IMR-90 (cell line): ENCODE data around the gene SELP. TPM values are rescaled to one million over a fixed set of nuclear protein-coding genes. Genes with fewer than 3 reads are reported as not detected.
"Not testable (repeated sequence)": the region's sequence is repeated elsewhere in the genome, so short reads cannot be mapped to it uniquely, and the experiment has no call there.

Experiments
- ATAC-seq: fragments of 200-7000 bp; cut with Tn5 transposase; 2 replicates; pipeline ENCODE4 v1.9.1; 2020; ENCODE audit warnings: low read depth, mild to moderate bottlenecking, moderate library complexity
- BruUV-seq: library from RNA; stranded (reverse); fragments of 400-500 nt; replicated peaks from 2 replicates; lab custom pipeline; 2021; lab: Mats Ljungman, UMichigan
- CTCF ChIA-PET: fragments of 300-600 bp; formaldehyde crosslinking; extraction: SDS; loops from one replicate; lab custom pipeline; 2021; ENCODE audit warnings: antibody characterized with exemption; lab: Yijun Ruan, JAX
- POLR2A ChIA-PET: fragments of 300-600 bp; sonication (Branson Sonifier 250); formaldehyde crosslinking; loops from one replicate; lab custom pipeline; 2022; ENCODE audit warnings: antibody characterized with exemption; ENCODE audit not compliant: unreplicated experiment; lab: Charles Lee
- DNase-seq: peaks from one replicate; pipeline ENCODE4 v3.0.0; 2013
- H2AFZ ChIP-seq: replicated peaks from 2 replicates; pipeline ENCODE3; 2013; ENCODE audit warnings: low read length, mild to moderate bottlenecking; ENCODE audit not compliant: poor library complexity
- H2AK5ac ChIP-seq: 2 replicates; pipeline ENCODE4 v1.6.1; 2013; ENCODE audit warnings: low read depth, low read length, inconsistent platforms
- H2AK9ac ChIP-seq: replicated peaks from 2 replicates; pipeline ENCODE3; 2013; ENCODE audit warnings: mild to moderate bottlenecking, low read depth, low read length, moderate library complexity; ENCODE audit not compliant: poor library complexity
- H2BK120ac ChIP-seq: 2 replicates; pipeline ENCODE4 v1.6.1; 2013; ENCODE audit warnings: low read depth, low read length, inconsistent platforms
- H2BK15ac ChIP-seq: 3 replicates; pipeline ENCODE4 v1.6.1; 2013; ENCODE audit warnings: low read depth, low read length, inconsistent platforms
- H2BK20ac ChIP-seq: 2 replicates; pipeline ENCODE4 v1.6.1; 2013; ENCODE audit warnings: low read depth, mild to moderate bottlenecking, inconsistent platforms, low read length, moderate library complexity
- H2BK5ac ChIP-seq: 2 replicates; pipeline ENCODE4 v1.6.1; 2013; ENCODE audit warnings: mild to moderate bottlenecking, low read depth, low read length, inconsistent platforms; ENCODE audit not compliant: poor library complexity, severe bottlenecking
- H3K14ac ChIP-seq: replicated peaks from 2 replicates; pipeline ENCODE4 v1.6.1; 2013; ENCODE audit warnings: low read depth, low read length, inconsistent platforms
- H3K18ac ChIP-seq: 2 replicates; pipeline ENCODE4 v1.6.1; 2013; ENCODE audit warnings: low read depth, low read length, control low read depth
- H3K23ac ChIP-seq: 2 replicates; pipeline ENCODE4 v1.6.1; 2013; ENCODE audit warnings: low read depth, low read length, inconsistent platforms
- H3K27ac ChIP-seq: 2 replicates; pipeline ENCODE4 v1.5.1; 2013; ENCODE audit warnings: mild to moderate bottlenecking, control low read depth, low read length; ENCODE audit not compliant: insufficient read depth
- H3K27me3 ChIP-seq: 2 replicates; pipeline ENCODE4 v1.6.1; 2013; ENCODE audit warnings: low read length; ENCODE audit not compliant: control insufficient read depth, insufficient read depth
- H3K36me3 ChIP-seq: 2 replicates; pipeline ENCODE4 v1.6.1; 2013; ENCODE audit warnings: low read length, mixed read lengths; ENCODE audit not compliant: control insufficient read depth, insufficient read depth
- H3K4ac ChIP-seq: 2 replicates; pipeline ENCODE4 v1.6.1; 2013; ENCODE audit warnings: low read depth, low read length, inconsistent platforms
- H3K4me1 ChIP-seq: 2 replicates; pipeline ENCODE4 v1.6.1; 2013; ENCODE audit warnings: low read length, mixed read lengths; ENCODE audit not compliant: control insufficient read depth, insufficient read depth
- H3K4me2 ChIP-seq: 2 replicates; pipeline ENCODE4 v1.6.1; 2013; ENCODE audit warnings: low read depth, mild to moderate bottlenecking, control low read depth, low read length, moderate library complexity
- H3K4me3 ChIP-seq: 2 replicates; pipeline ENCODE4 v1.5.1; 2013; ENCODE audit warnings: low read depth, mild to moderate bottlenecking, control low read depth, low read length, moderate library complexity; ENCODE audit not compliant: insufficient read depth
- H3K56ac ChIP-seq: 2 replicates; pipeline ENCODE4 v1.6.1; 2013; ENCODE audit warnings: low read length, inconsistent platforms; ENCODE audit not compliant: insufficient read depth; ENCODE audit errors: extremely low read depth
- H3K79me1 ChIP-seq, 2 experiments: 2 replicates each; pipeline ENCODE4 v1.6.1; 2013; ENCODE audit warnings: low read length in 2 of 2, inconsistent platforms in 1 of 2, low read depth in 1 of 2
- H3K9ac ChIP-seq: 2 replicates; pipeline ENCODE4 v1.6.1; 2013; ENCODE audit warnings: low read depth, low read length, control low read depth
- H3K9me1 ChIP-seq: 2 replicates; pipeline ENCODE4 v1.6.1; 2013; ENCODE audit warnings: low read length, inconsistent platforms; ENCODE audit not compliant: insufficient read depth
- H3K9me3 ChIP-seq: 2 replicates; pipeline ENCODE4 v1.6.1; 2013; ENCODE audit warnings: low read length; ENCODE audit not compliant: control insufficient read depth, insufficient read depth
- H4K20me1 ChIP-seq: 2 replicates; pipeline ENCODE4 v1.6.1; 2013; ENCODE audit warnings: low read length, inconsistent platforms; ENCODE audit not compliant: insufficient read depth
- H4K5ac ChIP-seq: 2 replicates; pipeline ENCODE4 v1.6.1; 2013; ENCODE audit warnings: mild to moderate bottlenecking, low read depth, low read length, control low read depth
- H4K8ac ChIP-seq, 2 experiments: 2 replicates each; pipeline ENCODE4 v1.6.1; 2013; ENCODE audit warnings: low read depth in 2 of 2, low read length in 2 of 2, control low read depth in 1 of 2, inconsistent platforms in 1 of 2
- H4K91ac ChIP-seq: 2 replicates; pipeline ENCODE4 v1.6.1; 2013; ENCODE audit warnings: low read depth, low read length, inconsistent platforms; ENCODE audit not compliant: insufficient read depth
- WGBS, 2 experiments: methylation state at CpG; one replicate each; pipeline versions ENCODE4 v1.1.5 to v1.1.7; 2013; ENCODE audit warnings: missing lambda C conversion rate in 2 of 2; ENCODE audit not compliant: insufficient read length in 1 of 2; ENCODE audit errors: extremely low coverage in 2 of 2; 5-methylcytosine and 5-hydroxymethylcytosine counted together
- dilution Hi-C: fragments of 300-500 bp; cut with HindIII; formaldehyde crosslinking; loops from one replicate; pipeline ENCODE4 v1.14.3; 2018; ENCODE audit warnings: low sequenced_read_pairs; ENCODE audit not compliant: unreplicated experiment
- in situ Hi-C: fragments of 300-500 bp; cut with MboI; formaldehyde crosslinking; loops from 3 replicates; pipeline ENCODE4 v1.14.3; 2019; ENCODE audit warnings: low sequenced_read_pairs, inconsistent platforms, mixed read lengths
- intact Hi-C: fragments of 100-400 bp; cut with micrococcal nuclease; formaldehyde crosslinking; loops from 2 replicates; pipeline ENCODE4 v1.10.0; 2022
- polyA plus RNA-seq, 3 experiments: library from polyadenylated mRNA; depleted of rRNA; stranded (reverse); fragments of >200 nt; gene quantifications; 2 replicates each; pipeline ENCODE4 v1.2.3, GENCODE V29; 2012; ENCODE audit warnings: low replicate concordance in 1 of 3
- total RNA-seq: library from RNA; depleted of rRNA; stranded (reverse); fragments of >200 nt; gene quantifications from 2 replicates; pipeline ENCODE4 v1.2.3, GENCODE V29; 2012

SELP gene
- total and polyA plus RNA-seq, 2 of the 4 experiments (the other 2 are of a cell fraction), result not detected

DNA sequence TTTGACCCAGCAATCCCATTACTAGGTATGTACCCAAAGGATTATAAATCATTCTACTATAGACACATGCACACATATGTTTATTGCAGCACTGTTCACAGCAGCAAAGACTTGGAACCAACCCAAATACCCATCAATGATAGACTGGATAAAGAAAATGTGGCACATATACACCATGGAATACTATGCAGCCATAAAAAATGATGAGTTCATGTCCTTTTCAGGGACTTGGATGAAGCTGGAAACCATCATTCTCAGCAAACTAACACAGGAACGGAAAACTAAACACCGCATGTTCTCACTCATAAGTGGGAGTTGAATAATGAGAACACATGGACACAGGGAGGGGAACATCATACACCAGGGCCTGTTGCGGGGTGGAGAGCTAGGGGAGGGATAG, 40.3 kb upstream of the SELP start:
- intact Hi-C loops, in situ Hi-C loops, H4K5ac ChIP-seq, H3K4ac ChIP-seq, H3K9me3 ChIP-seq, H3K9me1 ChIP-seq, H4K20me1 ChIP-seq, H2BK120ac ChIP-seq, dilution Hi-C loops, H3K14ac ChIP-seq, DNase-seq, H4K91ac ChIP-seq, H2AFZ ChIP-seq, H3K4me1 ChIP-seq, H3K4me2 ChIP-seq, H2BK5ac ChIP-seq, ATAC-seq, H2BK20ac ChIP-seq, H3K27me3 ChIP-seq, H3K18ac ChIP-seq, H4K8ac ChIP-seq, H3K23ac ChIP-seq, H3K4me3 ChIP-seq, H2BK15ac ChIP-seq, H3K36me3 ChIP-seq, H2AK9ac ChIP-seq, BruUV-seq, H3K56ac ChIP-seq, H2AK5ac ChIP-seq, H3K27ac ChIP-seq, H3K9ac ChIP-seq, CTCF ChIA-PET, POLR2A ChIA-PET, H3K79me1 ChIP-seq: not testable (repeated sequence)
- WGBS, 2 experiments, result no CpG with 5 or more reads among the region's 3 CpGs

DNA sequence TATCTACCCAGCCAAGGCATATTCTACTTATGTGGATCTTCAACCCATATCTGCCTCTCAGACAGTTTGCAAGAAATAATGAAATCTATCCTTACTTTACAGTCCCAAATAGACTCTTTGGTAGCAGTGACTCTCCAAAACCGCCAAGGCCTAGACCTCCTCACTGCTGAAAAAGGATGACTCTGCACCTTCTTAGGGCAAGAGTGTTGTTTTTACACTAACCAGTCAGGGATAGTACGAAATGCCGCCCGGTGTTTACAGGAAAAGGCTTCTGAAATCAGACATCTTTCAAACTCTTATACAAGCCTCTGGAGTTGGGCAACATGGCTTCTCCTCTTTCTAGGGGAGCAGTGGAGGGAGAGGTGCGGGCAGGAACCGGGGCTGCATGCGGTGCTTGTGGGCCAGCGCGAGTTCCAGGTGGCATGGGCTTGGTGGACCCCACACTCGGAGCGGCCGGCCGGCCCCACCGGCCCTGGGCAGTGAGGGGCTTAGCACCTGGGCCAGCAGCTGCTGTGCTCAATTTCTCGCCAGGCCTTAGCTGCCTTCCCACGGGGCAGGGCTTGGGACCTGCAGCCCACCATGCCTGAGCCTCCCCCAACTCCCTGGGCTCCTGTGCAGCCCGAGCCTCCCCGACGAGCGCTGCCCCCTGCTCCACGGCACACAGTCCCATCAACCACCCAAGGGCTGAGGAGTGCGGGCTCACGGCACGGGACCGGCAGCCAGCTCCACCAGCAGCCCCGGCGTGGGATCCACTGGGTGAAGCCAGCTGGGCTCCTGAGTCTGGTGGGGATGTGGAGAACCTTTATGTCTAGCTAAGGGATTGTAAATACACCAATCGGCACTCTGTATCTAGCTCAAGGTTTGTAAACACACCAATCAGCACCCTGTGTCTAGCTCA, 38.0 kb upstream of the SELP start:
- not testable (repeated sequence) for H3K18ac ChIP-seq
- WGBS, 2 experiments, result no CpG with 5 or more reads among the region's 28 CpGs

More for the DNA sequence above, 38.0 kb upstream of the SELP start:
- H3K14ac ChIP-seq, H3K9ac ChIP-seq, H2AFZ ChIP-seq, H3K27me3 ChIP-seq, H3K4me2 ChIP-seq, dilution Hi-C loops, H3K79me1 ChIP-seq, H3K27ac ChIP-seq, H3K4me1 ChIP-seq, H3K23ac ChIP-seq, H3K9me1 ChIP-seq, H3K56ac ChIP-seq, H2BK120ac ChIP-seq, H4K5ac ChIP-seq, CTCF ChIA-PET, intact Hi-C loops, ATAC-seq, POLR2A ChIA-PET, DNase-seq, H2BK15ac ChIP-seq, H4K91ac ChIP-seq, H3K36me3 ChIP-seq, H2AK9ac ChIP-seq, BruUV-seq, H2BK20ac ChIP-seq, H3K9me3 ChIP-seq, in situ Hi-C loops, H4K20me1 ChIP-seq, H4K8ac ChIP-seq, H2AK5ac ChIP-seq, H3K4me3 ChIP-seq, H3K4ac ChIP-seq, H2BK5ac ChIP-seq: not testable (repeated sequence)
